ENCODE data around the gene ZP2.

Gene ZP2

GRCh38 chr16:21159281-21159951 is 52.0 kb downstream of the ZP2 start:
- H3K4me1 ChIP-seq (ENCODE audit: control insufficient read depth, low read length): peaks cover 26% of the 10 kb centered on the region
- H3F3A ChIP-seq (ENCODE audit: control insufficient read depth, insufficient read depth): no peaks in the 10 kb centered on the region
- peak overlapping the region; percentile 82 for H3K4me2 ChIP-seq (ENCODE audit: low read length)
- no peaks in the 10 kb centered on the region for H3K9me3 ChIP-seq (ENCODE audit: control insufficient read depth, insufficient read depth, low read length)
- no peaks in the 10 kb centered on the region for H4K20me1 ChIP-seq (ENCODE audit: control insufficient read depth, insufficient read depth, low read depth, low read length)
- peaks cover 36% of the 10 kb centered on the region for H3K36me3 ChIP-seq (ENCODE audit: control insufficient read depth, low read length)
- TF ChIP-seq EZH2phosphoT487 (IDR thresholded peaks at IDR 0.05; ENCODE audit: borderline replicate concordance, low read length) (no peak), CTCF (IDR thresholded peaks at IDR 0.05; ENCODE audit: low read depth, low read length, poor library complexity, severe bottlenecking) (no peak)
- H3K4me3 ChIP-seq (ENCODE audit: low read length): peak overlapping the region; percentile 78
- peaks cover 45% of the 10 kb centered on the region for H3K79me2 ChIP-seq (ENCODE audit: control insufficient read depth, low read length)
- no peaks in the 10 kb centered on the region for H3K27me3 ChIP-seq (ENCODE audit: control insufficient read depth, low read length)
- no peaks in the 10 kb centered on the region for H3K9me2 ChIP-seq (replicated peaks; ENCODE audit: control insufficient read depth, low read length)
- peak overlapping the region; percentile 61 for H3K27ac ChIP-seq (ENCODE audit: low read depth, low read length)

GRCh38 chr16:21158208-21159110 is 52.9 kb downstream of the ZP2 start, which contains the start of gene LDAF1:
TSS of gene LDAF1 (plus strand) at chr16:21158674. CDS start at chr16:21161183, 2,509 bp downstream.
- H3K36me3 ChIP-seq (ENCODE audit: control insufficient read depth, low read length): peaks cover 28% of the 10 kb centered on the region
- H3K27ac ChIP-seq (ENCODE audit: low read depth, low read length): peak within 1 kb of the TSS; percentile 61
- no peaks in the 10 kb centered on the region for H4K20me1 ChIP-seq (ENCODE audit: control insufficient read depth, insufficient read depth, low read depth, low read length)
- TF ChIP-seq EZH2phosphoT487 (IDR thresholded peaks at IDR 0.05; ENCODE audit: borderline replicate concordance, low read length): no peak
- no peak for TF ChIP-seq CTCF (IDR thresholded peaks at IDR 0.05; ENCODE audit: low read depth, low read length, poor library complexity, severe bottlenecking)
- H3K9me2 ChIP-seq (replicated peaks; ENCODE audit: control insufficient read depth, low read length): no peaks in the 10 kb centered on the region
- H3K27me3 ChIP-seq (ENCODE audit: control insufficient read depth, low read length): no peaks in the 10 kb centered on the region
- H3F3A ChIP-seq (ENCODE audit: control insufficient read depth, insufficient read depth): no peaks in the 10 kb centered on the region
- H3K4me3 ChIP-seq (ENCODE audit: low read length): peak within 1 kb of the TSS; percentile 78
- no peaks in the 10 kb centered on the region for H3K9me3 ChIP-seq (ENCODE audit: control insufficient read depth, insufficient read depth, low read length)
- peaks cover 26% of the 10 kb centered on the region for H3K4me1 ChIP-seq (ENCODE audit: control insufficient read depth, low read length)
- peak within 1 kb of the TSS; percentile 82 for H3K4me2 ChIP-seq (ENCODE audit: low read length)
- H3K79me2 ChIP-seq (ENCODE audit: control insufficient read depth, low read length): peaks cover 43% of the 10 kb centered on the region

GRCh38 chr16:21157632-21158031 is 53.7 kb downstream of the ZP2 start:
- no peaks in the 10 kb centered on the region for H3F3A ChIP-seq (ENCODE audit: control insufficient read depth, insufficient read depth)
- peaks cover 38% of the 10 kb centered on the region for H3K79me2 ChIP-seq (ENCODE audit: control insufficient read depth, low read length)
- no peaks in the 10 kb centered on the region for H3K9me3 ChIP-seq (ENCODE audit: control insufficient read depth, insufficient read depth, low read length)
- H3K27me3 ChIP-seq (ENCODE audit: control insufficient read depth, low read length): no peaks in the 10 kb centered on the region
- peak overlapping the region; percentile 78 for H3K4me3 ChIP-seq (ENCODE audit: low read length)
- no peaks in the 10 kb centered on the region for H4K20me1 ChIP-seq (ENCODE audit: control insufficient read depth, insufficient read depth, low read depth, low read length)
- H3K4me1 ChIP-seq (ENCODE audit: control insufficient read depth, low read length): peaks cover 26% of the 10 kb centered on the region
- peaks cover 20% of the 10 kb centered on the region for H3K36me3 ChIP-seq (ENCODE audit: control insufficient read depth, low read length)
- no peaks in the 10 kb centered on the region for H3K9me2 ChIP-seq (replicated peaks; ENCODE audit: control insufficient read depth, low read length)
- no peak overlapping the region for H3K27ac ChIP-seq (ENCODE audit: low read depth, low read length)
- TF ChIP-seq CTCF (IDR thresholded peaks at IDR 0.05; ENCODE audit: low read depth, low read length, poor library complexity, severe bottlenecking) (no peak), EZH2phosphoT487 (IDR thresholded peaks at IDR 0.05; ENCODE audit: borderline replicate concordance, low read length) (no peak)
- H3K4me2 ChIP-seq (ENCODE audit: low read length): peak overlapping the region; percentile 82
